Measurements from ENCODE around the gene SLC34A3.

Gene SLC34A3
- long read RNA-seq = 0 reads

GRCh38 chr9:137230705-137231371 is at the start of gene SLC34A3:
Gene SLC34A3 (plus strand): TSS chr9:137230901. CDS start chr9:137231703, 802 bp downstream.
- no peak for DNase-seq (ENCODE audit: low read depth in 1 of 2, low spot score in 1 of 2)
- no peak within 1 kb of the TSS for H3K27ac ChIP-seq (replicated peaks)
- TF ChIP-seq REST (IDR thresholded peaks at IDR 0.05; ENCODE audit: insufficient replicate concordance, low read depth) = no peak
- TF ChIP-seq POLR2AphosphoS5 (IDR thresholded peaks at IDR 0.05; ENCODE audit: low read depth) = no peak
- no peak for TF ChIP-seq CTCF (IDR thresholded peaks at IDR 0.05; ENCODE audit: insufficient read depth, low read length)
- no peak within 1 kb of the TSS for H3K4me3 ChIP-seq (replicated peaks; ENCODE audit: insufficient read depth, low read length)
- peaks cover 13% of the 10 kb centered on the region for H3K27me3 ChIP-seq (ENCODE audit: insufficient read depth, poor library complexity, severe bottlenecking)

DNA sequence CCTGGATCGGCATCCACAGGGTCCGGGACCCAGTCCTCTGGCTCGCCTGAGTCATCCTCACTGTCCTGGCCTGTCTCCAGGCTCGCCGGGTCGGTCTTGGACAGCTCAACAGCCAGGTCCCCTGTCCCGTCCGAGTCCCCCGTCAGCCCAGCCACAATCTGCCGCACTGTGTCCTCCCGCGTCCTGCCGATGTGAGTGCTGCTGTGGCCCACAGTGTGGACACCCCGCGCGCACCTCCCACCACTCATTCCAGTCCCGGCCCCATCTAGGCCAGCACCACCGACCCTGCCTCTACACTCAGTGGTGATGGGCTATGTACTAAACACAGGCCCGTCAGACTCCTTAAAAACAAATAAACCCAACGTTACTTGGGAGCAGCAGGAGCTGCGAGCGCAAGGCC is 49.0 kb upstream of the SLC34A3 start:
- no peak overlapping the region for H3K4me3 ChIP-seq (replicated peaks; ENCODE audit: insufficient read depth, low read length)
- TF ChIP-seq GABPA (IDR thresholded peaks at IDR 0.05; ENCODE audit: low read depth) = no peak
- no peak for TF ChIP-seq CTCF (IDR thresholded peaks at IDR 0.05; ENCODE audit: insufficient read depth, low read length)
- no peak for TF ChIP-seq POLR2AphosphoS5 (IDR thresholded peaks at IDR 0.05; ENCODE audit: low read depth)
- no peak for TF ChIP-seq REST (IDR thresholded peaks at IDR 0.05; ENCODE audit: insufficient replicate concordance, low read depth)
- TF ChIP-seq SPI1 (IDR thresholded peaks at IDR 0.05; ENCODE audit: borderline replicate concordance, low read depth) = no peak
- DNase-seq (ENCODE audit: low read depth in 1 of 2, low spot score in 1 of 2) = no peak
- H3K27me3 ChIP-seq (ENCODE audit: insufficient read depth, poor library complexity, severe bottlenecking) = no peaks in the 10 kb centered on the region
- H3K27ac ChIP-seq (replicated peaks) = no peak overlapping the region

- no peak overlapping the region for H3K27ac ChIP-seq (replicated peaks)
- DNase-seq (ENCODE audit: low read depth in 1 of 2, low spot score in 1 of 2) = no peak
- H3K4me3 ChIP-seq (replicated peaks; ENCODE audit: insufficient read depth, low read length) = no peak overlapping the region
- TF ChIP-seq CTCF (IDR thresholded peaks at IDR 0.05; ENCODE audit: insufficient read depth, low read length) = no peak
- H3K27me3 ChIP-seq (ENCODE audit: insufficient read depth, poor library complexity, severe bottlenecking) = no peaks in the 10 kb centered on the region
These were observed 47.9 kb upstream of the SLC34A3 start for GRCh38 chr9:137182836-137183235.

- Histone ChIP-seq H3K27me3 (ENCODE audit: insufficient read depth, poor library complexity, severe bottlenecking) (no peaks in the 10 kb centered on the region), H3K27ac (replicated peaks) (no peak overlapping the region), H3K4me3 (replicated peaks; ENCODE audit: insufficient read depth, low read length) (no peak overlapping the region)
- TF ChIP-seq SPI1 (IDR thresholded peaks at IDR 0.05; ENCODE audit: borderline replicate concordance, low read depth) = no peak
- no peak for TF ChIP-seq REST (IDR thresholded peaks at IDR 0.05; ENCODE audit: insufficient replicate concordance, low read depth)
- TF ChIP-seq GABPA (IDR thresholded peaks at IDR 0.05; ENCODE audit: low read depth) = no peak
- TF ChIP-seq CTCF (IDR thresholded peaks at IDR 0.05; ENCODE audit: insufficient read depth, low read length) = no peak
- TF ChIP-seq POLR2AphosphoS5 (IDR thresholded peaks at IDR 0.05; ENCODE audit: low read depth) = no peak
- no peak for DNase-seq (ENCODE audit: low read depth in 1 of 2, low spot score in 1 of 2)
These were observed 46.6 kb upstream of the SLC34A3 start for GRCh38 chr9:137183980-137184595.

All from HL-60 (cell line).